Fibroblast of pulmonary artery (primary cell): ENCODE data around the gene CA9.

ENCODE experiments used
- DNase-seq: peaks from one replicate; pipeline ENCODE4 v3.0.0-alpha.2; 2010; ENCODE audit warnings: low read depth
- H3K4me3 ChIP-seq: replicated peaks from 2 replicates; pipeline ENCODE4 v1.5.1; 2011; ENCODE audit warnings: low read depth, mild to moderate bottlenecking, control low read depth, low read length, moderate library complexity
- CTCF ChIP-seq: IDR thresholded peaks from 2 replicates; pipeline ENCODE4 v1.5.1; 2011; ENCODE audit warnings: mild to moderate bottlenecking, control low read depth, low read length, inconsistent platforms; ENCODE audit errors: missing control alignments

Gene CA9

DNA sequence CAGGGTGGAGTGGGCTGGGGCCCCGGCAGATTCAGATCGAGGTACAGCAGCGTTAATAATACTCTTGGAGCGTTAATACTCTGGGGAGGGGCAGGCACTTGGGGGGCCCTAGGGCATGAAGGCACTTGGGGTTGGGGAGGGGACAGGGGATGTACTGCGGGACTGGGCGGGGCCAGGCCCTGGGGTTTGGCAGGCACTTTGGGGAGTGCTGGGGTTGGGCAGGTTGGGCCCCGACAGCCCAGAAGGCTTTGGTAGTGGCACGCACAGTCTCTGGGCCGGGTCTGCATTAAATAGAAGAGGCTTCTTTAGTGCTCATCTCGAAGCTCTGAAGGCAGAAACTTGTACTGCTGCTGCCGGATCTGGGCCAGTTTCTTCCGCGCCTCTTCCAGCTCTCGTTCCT is 23.8 kb downstream of the CA9 start:
- DNase-seq = no peak
- no peak overlapping the region for H3K4me3 ChIP-seq
- no peak for TF ChIP-seq CTCF

DNA sequence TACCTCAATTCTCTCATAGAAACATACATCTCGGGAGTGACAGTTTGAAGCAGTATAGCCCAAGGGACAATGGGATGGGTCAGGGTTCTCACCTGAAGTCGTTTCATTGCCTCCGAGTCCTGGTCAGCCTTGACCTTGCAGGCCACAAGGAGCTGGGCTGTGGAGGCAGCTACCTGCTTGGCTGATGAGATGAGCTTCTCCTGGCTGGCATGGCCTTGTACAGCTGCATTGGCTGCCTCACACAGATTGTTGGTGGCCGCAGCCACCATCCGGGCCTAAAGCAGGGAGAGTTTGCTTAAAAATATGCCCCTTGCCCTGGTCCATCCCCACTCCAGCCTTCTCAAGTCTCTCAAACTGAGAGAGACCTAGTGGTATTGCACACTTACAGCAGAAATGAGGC is 24.5 kb downstream of the CA9 start:
- no peak overlapping the region for H3K4me3 ChIP-seq
- no peak for TF ChIP-seq CTCF
- no peak for DNase-seq

DNA sequence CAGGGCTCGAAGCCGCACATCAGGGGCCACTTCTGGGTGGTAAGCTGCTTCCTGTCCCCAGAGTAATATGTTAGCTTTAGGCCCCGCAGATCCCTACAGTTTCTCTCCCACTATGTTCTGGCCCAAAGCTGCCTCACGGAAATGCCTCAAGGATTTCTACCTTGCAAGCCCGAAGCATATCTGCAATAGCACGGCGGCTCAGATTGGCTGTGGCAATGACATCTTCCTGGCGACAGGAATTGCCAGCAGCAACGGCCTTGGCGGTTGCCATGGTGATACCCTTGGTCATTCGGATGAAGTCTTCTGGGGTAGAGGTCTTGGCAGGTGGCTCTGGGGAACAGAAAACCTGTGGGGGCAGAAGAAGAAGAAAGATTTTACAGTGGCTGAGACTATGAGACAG is 26.3 kb downstream of the CA9 start:
- DNase-seq = no peak
- no peak overlapping the region for H3K4me3 ChIP-seq
- no peak for TF ChIP-seq CTCF

DNA sequence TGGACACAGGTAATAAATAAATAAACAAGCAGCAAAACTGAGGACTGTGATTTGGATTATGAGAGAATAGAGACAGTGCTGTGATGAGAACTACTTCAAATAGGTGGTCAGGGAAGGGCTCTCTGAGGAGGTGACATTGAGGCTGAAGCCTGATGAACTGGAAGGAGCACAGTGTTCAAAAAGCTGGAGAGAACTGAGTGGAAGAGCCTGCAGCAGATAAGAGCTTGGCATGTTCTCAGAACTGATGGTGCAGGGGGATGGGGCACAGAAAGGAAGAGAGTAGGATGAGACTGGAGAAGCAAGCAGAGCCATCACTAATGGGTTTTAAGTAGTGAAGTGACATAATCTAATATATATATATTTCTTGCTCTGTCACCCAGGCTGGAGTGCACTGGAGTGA is 27.2 kb downstream of the CA9 start:
- H3K4me3 ChIP-seq = no peak overlapping the region
- no peak for DNase-seq
- TF ChIP-seq CTCF = no peak

GRCh38 chr9:35702696-35703095 is 29.0 kb downstream of the CA9 start:
- no peak for DNase-seq
- no peak for TF ChIP-seq CTCF
- no peak overlapping the region for H3K4me3 ChIP-seq

- H3K4me3 ChIP-seq = no peak overlapping the region
- no peak for TF ChIP-seq CTCF
- no peak for DNase-seq
Observed at GRCh38 chr9:35703906-35704672, 30.4 kb downstream of the CA9 start.

GRCh38 chr9:35705372-35705771 is 31.6 kb downstream of the CA9 start:
- H3K4me3 ChIP-seq = no peak overlapping the region
- no peak for TF ChIP-seq CTCF
- DNase-seq = no peak
